Neural cell (in vitro differentiated cells): ENCODE data around the gene TFDP1.

ENCODE experiments used
- EP300 ChIP-seq: fragments of 450-650 bp; conservative IDR thresholded peaks from 2 replicates; pipeline ENCODE4 v1.6.1; 2014; ENCODE audit warnings: antibody characterized with exemption, mild to moderate bottlenecking, moderate library complexity; ENCODE audit not compliant: poor library complexity, severe bottlenecking
- EZH2 ChIP-seq: fragments of 200-600, 300-800 bp; shearing (Covaris generic), sonication (generic); IDR thresholded peaks from 2 replicates; pipeline ENCODE4 v1.6.1; 2014; ENCODE audit warnings: antibody characterized with exemption, low read length, borderline replicate concordance, mild to moderate bottlenecking; ENCODE audit not compliant: insufficient read depth, poor library complexity, severe bottlenecking
- MXI1 ChIP-seq: fragments of 450-650 bp; conservative IDR thresholded peaks from 2 replicates; pipeline ENCODE4 v1.6.1; 2014; ENCODE audit warnings: antibody characterized with exemption, mild to moderate bottlenecking; ENCODE audit not compliant: poor library complexity, severe bottlenecking
- POLR2AphosphoS5 ChIP-seq: IDR thresholded peaks from 2 replicates; pipeline ENCODE4 v1.6.1; 2012
- TF ChIP-seq, protein P1 (sequence below): fragments of 450-650 bp; IDR thresholded peaks from 2 replicates; pipeline ENCODE4 v1.5.1; 2014; ENCODE audit warnings: antibody characterized with exemption, mild to moderate bottlenecking, moderate library complexity; ENCODE audit not compliant: poor library complexity, severe bottlenecking
- TF ChIP-seq, protein P2 (sequence below): IDR thresholded peaks from 2 replicates; pipeline ENCODE4 v1.6.1; 2012; ENCODE audit warnings: borderline replicate concordance

DNA sequence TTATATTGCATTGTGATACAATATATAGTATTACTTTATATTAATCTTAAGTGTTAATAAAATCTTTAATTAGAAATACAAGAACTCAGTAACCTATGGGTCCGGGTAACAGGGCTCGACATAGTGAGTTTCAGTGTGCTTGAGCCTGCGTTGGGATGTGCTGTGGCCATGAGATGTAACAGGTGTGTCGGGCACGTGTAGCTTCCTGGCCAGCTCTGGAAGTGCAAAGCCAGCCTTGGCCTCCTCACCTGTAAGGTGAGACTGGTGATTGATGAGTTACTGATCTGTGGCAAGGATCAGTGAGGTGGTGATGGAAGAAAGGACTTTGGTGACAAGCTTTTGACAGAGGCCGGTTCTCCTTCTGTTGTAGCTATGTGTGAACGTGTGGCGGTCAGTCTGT lies 54.3 kb downstream of the TFDP1 start:
- TF ChIP-seq EP300 = no peak
- TF ChIP-seq, protein P1, sequence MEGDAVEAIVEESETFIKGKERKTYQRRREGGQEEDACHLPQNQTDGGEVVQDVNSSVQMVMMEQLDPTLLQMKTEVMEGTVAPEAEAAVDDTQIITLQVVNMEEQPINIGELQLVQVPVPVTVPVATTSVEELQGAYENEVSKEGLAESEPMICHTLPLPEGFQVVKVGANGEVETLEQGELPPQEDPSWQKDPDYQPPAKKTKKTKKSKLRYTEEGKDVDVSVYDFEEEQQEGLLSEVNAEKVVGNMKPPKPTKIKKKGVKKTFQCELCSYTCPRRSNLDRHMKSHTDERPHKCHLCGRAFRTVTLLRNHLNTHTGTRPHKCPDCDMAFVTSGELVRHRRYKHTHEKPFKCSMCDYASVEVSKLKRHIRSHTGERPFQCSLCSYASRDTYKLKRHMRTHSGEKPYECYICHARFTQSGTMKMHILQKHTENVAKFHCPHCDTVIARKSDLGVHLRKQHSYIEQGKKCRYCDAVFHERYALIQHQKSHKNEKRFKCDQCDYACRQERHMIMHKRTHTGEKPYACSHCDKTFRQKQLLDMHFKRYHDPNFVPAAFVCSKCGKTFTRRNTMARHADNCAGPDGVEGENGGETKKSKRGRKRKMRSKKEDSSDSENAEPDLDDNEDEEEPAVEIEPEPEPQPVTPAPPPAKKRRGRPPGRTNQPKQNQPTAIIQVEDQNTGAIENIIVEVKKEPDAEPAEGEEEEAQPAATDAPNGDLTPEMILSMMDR = no peak
- no peak for TF ChIP-seq POLR2AphosphoS5
- no peak for TF ChIP-seq EZH2
- no peak for TF ChIP-seq MXI1
- TF ChIP-seq, protein P2, sequence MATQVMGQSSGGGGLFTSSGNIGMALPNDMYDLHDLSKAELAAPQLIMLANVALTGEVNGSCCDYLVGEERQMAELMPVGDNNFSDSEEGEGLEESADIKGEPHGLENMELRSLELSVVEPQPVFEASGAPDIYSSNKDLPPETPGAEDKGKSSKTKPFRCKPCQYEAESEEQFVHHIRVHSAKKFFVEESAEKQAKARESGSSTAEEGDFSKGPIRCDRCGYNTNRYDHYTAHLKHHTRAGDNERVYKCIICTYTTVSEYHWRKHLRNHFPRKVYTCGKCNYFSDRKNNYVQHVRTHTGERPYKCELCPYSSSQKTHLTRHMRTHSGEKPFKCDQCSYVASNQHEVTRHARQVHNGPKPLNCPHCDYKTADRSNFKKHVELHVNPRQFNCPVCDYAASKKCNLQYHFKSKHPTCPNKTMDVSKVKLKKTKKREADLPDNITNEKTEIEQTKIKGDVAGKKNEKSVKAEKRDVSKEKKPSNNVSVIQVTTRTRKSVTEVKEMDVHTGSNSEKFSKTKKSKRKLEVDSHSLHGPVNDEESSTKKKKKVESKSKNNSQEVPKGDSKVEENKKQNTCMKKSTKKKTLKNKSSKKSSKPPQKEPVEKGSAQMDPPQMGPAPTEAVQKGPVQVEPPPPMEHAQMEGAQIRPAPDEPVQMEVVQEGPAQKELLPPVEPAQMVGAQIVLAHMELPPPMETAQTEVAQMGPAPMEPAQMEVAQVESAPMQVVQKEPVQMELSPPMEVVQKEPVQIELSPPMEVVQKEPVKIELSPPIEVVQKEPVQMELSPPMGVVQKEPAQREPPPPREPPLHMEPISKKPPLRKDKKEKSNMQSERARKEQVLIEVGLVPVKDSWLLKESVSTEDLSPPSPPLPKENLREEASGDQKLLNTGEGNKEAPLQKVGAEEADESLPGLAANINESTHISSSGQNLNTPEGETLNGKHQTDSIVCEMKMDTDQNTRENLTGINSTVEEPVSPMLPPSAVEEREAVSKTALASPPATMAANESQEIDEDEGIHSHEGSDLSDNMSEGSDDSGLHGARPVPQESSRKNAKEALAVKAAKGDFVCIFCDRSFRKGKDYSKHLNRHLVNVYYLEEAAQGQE = no peak
